Activated CD8-positive, alpha-beta T cell treated with anti-CD3 and anti-CD28 coated beads for 36 hours (primary cell): ENCODE data around the gene SEC14L6. TPM values are rescaled to one million over a fixed set of nuclear protein-coding genes. Genes with fewer than 3 reads are reported as not detected.

Source experiments
- ATAC-seq: fragments of 200-7000 bp; cut with Tn5 transposase; one replicate; pipeline ENCODE4 v1.10.0; 2021; ENCODE audit warnings: mild to moderate bottlenecking, moderate library complexity
- CTCF ChIA-PET: fragments of 350-600 bp; sonication (Branson Sonifier 250); formaldehyde crosslinking; loops from one replicate; lab custom pipeline; 2021; ENCODE audit warnings: antibody characterized with exemption; lab: Charles Lee
- POLR2A ChIA-PET: fragments of 350-600 bp; sonication (Branson Sonifier 250); formaldehyde crosslinking; loops from one replicate; lab custom pipeline; 2021; ENCODE audit warnings: antibody characterized with exemption; lab: Charles Lee
- DNase-seq: peaks from one replicate; pipeline ENCODE4 v3.0.0-alpha.2; 2020
- H3K27ac Mint-ChIP-seq: one replicate; pipeline ENCODE4 v1.8.0; 2021; ENCODE audit warnings: mild to moderate bottlenecking, mixed read lengths
- H3K27me3 Mint-ChIP-seq: one replicate; pipeline ENCODE4 v1.8.0; 2021; ENCODE audit warnings: mixed read lengths
- H3K36me3 Mint-ChIP-seq: one replicate; pipeline ENCODE4 v1.8.0; 2021; ENCODE audit warnings: low read depth, mixed read lengths
- H3K4me1 Mint-ChIP-seq: one replicate; pipeline ENCODE4 v1.8.0; 2021; ENCODE audit warnings: low read depth, mixed read lengths
- H3K4me3 Mint-ChIP-seq: one replicate; pipeline ENCODE4 v1.8.0; 2021; ENCODE audit warnings: mild to moderate bottlenecking, moderate library complexity, mixed read lengths
- H3K9me3 Mint-ChIP-seq: one replicate; pipeline ENCODE4 v1.8.0; 2021; ENCODE audit warnings: mixed read lengths
- intact Hi-C: fragments of 100-400 bp; cut with micrococcal nuclease; formaldehyde crosslinking; loops from one replicate; pipeline ENCODE4 v1.10.0; 2022
- total RNA-seq, 2 experiments: library from RNA; stranded (reverse); gene quantifications; one replicate each; pipeline ENCODE4 v1.2.3, GENCODE V29; 2021
- TF ChIP-seq, protein P1 (sequence below): fragments of 200-600 bp; IDR thresholded peaks from one replicate; pipeline ENCODE4 v1.8.0; 2022; ENCODE audit warnings: antibody characterized with exemption, mild to moderate bottlenecking

The SEC14L6 gene
- total RNA-seq, 2 experiments from 2014 or later: not detected

DNA sequence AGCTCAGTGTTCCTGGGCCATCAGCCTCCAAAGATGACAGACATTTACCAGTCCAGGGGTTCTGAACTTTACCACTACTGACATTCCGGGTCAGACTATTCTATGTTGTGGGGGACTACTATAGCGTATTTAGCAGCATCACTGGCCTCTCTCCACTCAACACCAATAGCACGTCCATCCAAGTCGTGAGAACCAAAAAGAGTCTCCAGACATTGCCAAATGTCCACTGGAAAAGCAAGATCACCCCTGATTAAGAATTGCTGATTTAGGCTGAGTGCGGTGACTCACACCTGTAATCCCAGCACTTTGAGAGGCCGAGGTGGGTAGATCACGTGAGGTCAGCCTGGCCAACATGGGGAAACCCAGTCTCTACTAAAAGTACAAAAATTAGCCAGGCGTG lies 39.9 kb upstream of the SEC14L6 start:
- no peaks in the 10 kb centered on the region for H3K9me3 Mint-ChIP-seq
- POLR2A ChIA-PET: interaction anchor here (0.6 to 1.5 kb wide), 5 partner anchors 15 to 230 kb away, joined by 3 to 5 read pairs (median 3); partner anchors contain the start of gene TCN2
- H3K36me3 Mint-ChIP-seq: peaks cover 54% of the 10 kb centered on the region
- no peak overlapping the region for H3K4me3 Mint-ChIP-seq
- TF ChIP-seq, protein P1, sequence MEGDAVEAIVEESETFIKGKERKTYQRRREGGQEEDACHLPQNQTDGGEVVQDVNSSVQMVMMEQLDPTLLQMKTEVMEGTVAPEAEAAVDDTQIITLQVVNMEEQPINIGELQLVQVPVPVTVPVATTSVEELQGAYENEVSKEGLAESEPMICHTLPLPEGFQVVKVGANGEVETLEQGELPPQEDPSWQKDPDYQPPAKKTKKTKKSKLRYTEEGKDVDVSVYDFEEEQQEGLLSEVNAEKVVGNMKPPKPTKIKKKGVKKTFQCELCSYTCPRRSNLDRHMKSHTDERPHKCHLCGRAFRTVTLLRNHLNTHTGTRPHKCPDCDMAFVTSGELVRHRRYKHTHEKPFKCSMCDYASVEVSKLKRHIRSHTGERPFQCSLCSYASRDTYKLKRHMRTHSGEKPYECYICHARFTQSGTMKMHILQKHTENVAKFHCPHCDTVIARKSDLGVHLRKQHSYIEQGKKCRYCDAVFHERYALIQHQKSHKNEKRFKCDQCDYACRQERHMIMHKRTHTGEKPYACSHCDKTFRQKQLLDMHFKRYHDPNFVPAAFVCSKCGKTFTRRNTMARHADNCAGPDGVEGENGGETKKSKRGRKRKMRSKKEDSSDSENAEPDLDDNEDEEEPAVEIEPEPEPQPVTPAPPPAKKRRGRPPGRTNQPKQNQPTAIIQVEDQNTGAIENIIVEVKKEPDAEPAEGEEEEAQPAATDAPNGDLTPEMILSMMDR: no peak
- H3K4me1 Mint-ChIP-seq: peaks cover 15% of the 10 kb centered on the region
- intact Hi-C loops: no loop called here
- no peaks in the 10 kb centered on the region for H3K27me3 Mint-ChIP-seq
- CTCF ChIA-PET: no interaction called here
- ATAC-seq (no peak), DNase-seq (no peak)
- H3K27ac Mint-ChIP-seq: no peak overlapping the region

DNA sequence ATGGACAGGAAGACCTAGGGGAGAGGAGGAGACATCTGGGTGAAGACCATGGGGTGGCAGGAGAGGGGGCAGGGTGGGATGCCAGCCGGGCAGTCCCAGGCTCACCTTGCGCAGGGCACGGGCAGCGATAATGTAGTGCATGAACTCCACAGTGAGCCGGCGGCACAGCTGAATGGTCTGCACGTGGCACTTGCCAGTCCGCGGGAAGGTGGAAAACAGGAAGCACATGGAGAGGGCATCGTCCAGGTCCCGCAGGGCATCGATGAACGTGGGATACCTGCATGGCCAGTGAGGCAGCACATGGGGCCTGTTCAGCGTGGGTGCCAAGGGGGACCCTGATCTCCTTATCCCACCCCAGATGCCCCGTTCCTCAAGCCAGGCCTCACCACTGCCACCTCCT lies 37.9 kb upstream of the SEC14L6 start:
- peaks cover 60% of the 10 kb centered on the region for H3K36me3 Mint-ChIP-seq
- H3K27me3 Mint-ChIP-seq: no peaks in the 10 kb centered on the region
- H3K27ac Mint-ChIP-seq: no peak overlapping the region
- intact Hi-C loops: no loop called here
- CTCF ChIA-PET: no interaction called here
- POLR2A ChIA-PET: no interaction called here
- TF ChIP-seq, protein P1: no peak
- no peak overlapping the region for H3K4me3 Mint-ChIP-seq
- no peaks in the 10 kb centered on the region for H3K9me3 Mint-ChIP-seq
- DNase-seq (no peak), ATAC-seq (no peak)
- H3K4me1 Mint-ChIP-seq: peaks cover 1% of the 10 kb centered on the region

GRCh38 chr22:30582788-30583545 lies 36.4 kb upstream of the SEC14L6 start:
- H3K9me3 Mint-ChIP-seq: no peaks in the 10 kb centered on the region
- no peaks in the 10 kb centered on the region for H3K27me3 Mint-ChIP-seq
- no peak for ATAC-seq
- TF ChIP-seq, protein P1: no peak
- intact Hi-C loops: no loop called here
- CTCF ChIA-PET: interaction anchor here (1.0 kb wide), 1 partner anchor 8 kb away, joined by 3 read pairs; no protein-coding TSS in a partner anchor
- no peak overlapping the region for H3K4me3 Mint-ChIP-seq
- POLR2A ChIA-PET: interaction anchor here (0.6 kb wide), 1 partner anchor 24 kb away, joined by 3 read pairs; the partner anchor contains the start of gene TCN2
- no peak overlapping the region for H3K27ac Mint-ChIP-seq
- no peak for DNase-seq
- H3K36me3 Mint-ChIP-seq: peaks cover 61% of the 10 kb centered on the region
- no peaks in the 10 kb centered on the region for H3K4me1 Mint-ChIP-seq

- no peaks in the 10 kb centered on the region for H3K27me3 Mint-ChIP-seq
- H3K4me1 Mint-ChIP-seq: no peaks in the 10 kb centered on the region
- H3K27ac Mint-ChIP-seq: no peak overlapping the region
- ChIA-PET CTCF (interaction anchor here (1.0 kb wide), 1 partner anchor 9 kb away, joined by 3 read pairs; no protein-coding TSS in a partner anchor), POLR2A (interaction anchor here (0.6 kb wide), 1 partner anchor 25 kb away, joined by 3 read pairs; the partner anchor contains the start of gene TCN2)
- intact Hi-C loops: no loop called here
- DNase-seq (no peak), ATAC-seq (no peak)
- peaks cover 60% of the 10 kb centered on the region for H3K36me3 Mint-ChIP-seq
- no peak overlapping the region for H3K4me3 Mint-ChIP-seq
- TF ChIP-seq, protein P1: no peak
- no peaks in the 10 kb centered on the region for H3K9me3 Mint-ChIP-seq
Measured at GRCh38 chr22:30582051-30582450, 35.5 kb upstream of the SEC14L6 start.

DNA sequence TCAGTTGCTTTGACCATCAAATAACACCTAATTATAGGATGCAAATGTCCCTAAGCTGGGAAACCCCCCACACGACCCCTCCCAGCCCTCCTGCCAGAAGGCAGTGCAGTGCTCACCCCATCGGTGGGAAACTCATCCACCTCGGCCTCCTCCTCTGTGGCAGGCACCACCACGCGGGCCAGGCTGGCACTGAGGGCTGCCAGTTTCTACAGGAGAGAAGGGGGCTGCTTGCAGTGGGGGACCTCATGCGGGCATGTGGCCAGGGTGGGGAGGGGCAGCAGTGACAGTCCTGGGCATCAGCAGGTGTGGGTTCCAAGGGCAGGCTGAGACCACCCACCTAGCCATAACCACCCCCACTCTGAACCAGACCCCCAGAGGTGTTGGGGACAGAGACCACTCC lies 34.4 kb upstream of the SEC14L6 start:
- TF ChIP-seq, protein P1: no peak
- DNase-seq (no peak), ATAC-seq (no peak)
- H3K27ac Mint-ChIP-seq: no peak overlapping the region
- intact Hi-C loops: no loop called here
- H3K9me3 Mint-ChIP-seq: no peaks in the 10 kb centered on the region
- H3K36me3 Mint-ChIP-seq: peaks cover 59% of the 10 kb centered on the region
- ChIA-PET CTCF (no interaction called here), POLR2A (interaction anchor here (0.6 to 2.0 kb wide), 3 partner anchors 8 to 14 kb away, joined by 3 to 6 read pairs (median 3); no protein-coding TSS in a partner anchor)
- H3K4me3 Mint-ChIP-seq: no peak overlapping the region
- peaks cover 5% of the 10 kb centered on the region for H3K4me1 Mint-ChIP-seq
- H3K27me3 Mint-ChIP-seq: no peaks in the 10 kb centered on the region
